Stimulated activated CD8-positive, alpha-beta memory T cell treated with anti-CD3 and anti-CD28 coated beads, Interleukin-15, amount 100 ng/mL, for 4 hours (primary cell): Measurements from ENCODE around the gene RPS6KL1.

Experiments used
- DNase-seq, 2 donors: peaks; one replicate each; pipeline ENCODE4 v3.0.0-alpha.2; 2020; ENCODE audit warnings: low read depth in 2 of 2

RPS6KL1 gene

GRCh38 chr14:74855021-74855420 lies 68.0 kb downstream of the RPS6KL1 start:
- no peak for DNase-seq
